NCI-H1436 (cell line): Measurements from ENCODE around the gene ARHGAP26.
A peak's percentile ranks its signal among the peaks of the same experiment; 100 is the strongest.

ENCODE experiments used
- DNase-seq: peaks from one replicate; lab custom pipeline; 2025; lab: John Stamatoyannopoulos, UW

ARHGAP26 gene, protein sequence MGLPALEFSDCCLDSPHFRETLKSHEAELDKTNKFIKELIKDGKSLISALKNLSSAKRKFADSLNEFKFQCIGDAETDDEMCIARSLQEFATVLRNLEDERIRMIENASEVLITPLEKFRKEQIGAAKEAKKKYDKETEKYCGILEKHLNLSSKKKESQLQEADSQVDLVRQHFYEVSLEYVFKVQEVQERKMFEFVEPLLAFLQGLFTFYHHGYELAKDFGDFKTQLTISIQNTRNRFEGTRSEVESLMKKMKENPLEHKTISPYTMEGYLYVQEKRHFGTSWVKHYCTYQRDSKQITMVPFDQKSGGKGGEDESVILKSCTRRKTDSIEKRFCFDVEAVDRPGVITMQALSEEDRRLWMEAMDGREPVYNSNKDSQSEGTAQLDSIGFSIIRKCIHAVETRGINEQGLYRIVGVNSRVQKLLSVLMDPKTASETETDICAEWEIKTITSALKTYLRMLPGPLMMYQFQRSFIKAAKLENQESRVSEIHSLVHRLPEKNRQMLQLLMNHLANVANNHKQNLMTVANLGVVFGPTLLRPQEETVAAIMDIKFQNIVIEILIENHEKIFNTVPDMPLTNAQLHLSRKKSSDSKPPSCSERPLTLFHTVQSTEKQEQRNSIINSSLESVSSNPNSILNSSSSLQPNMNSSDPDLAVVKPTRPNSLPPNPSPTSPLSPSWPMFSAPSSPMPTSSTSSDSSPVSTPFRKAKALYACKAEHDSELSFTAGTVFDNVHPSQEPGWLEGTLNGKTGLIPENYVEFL

DNA sequence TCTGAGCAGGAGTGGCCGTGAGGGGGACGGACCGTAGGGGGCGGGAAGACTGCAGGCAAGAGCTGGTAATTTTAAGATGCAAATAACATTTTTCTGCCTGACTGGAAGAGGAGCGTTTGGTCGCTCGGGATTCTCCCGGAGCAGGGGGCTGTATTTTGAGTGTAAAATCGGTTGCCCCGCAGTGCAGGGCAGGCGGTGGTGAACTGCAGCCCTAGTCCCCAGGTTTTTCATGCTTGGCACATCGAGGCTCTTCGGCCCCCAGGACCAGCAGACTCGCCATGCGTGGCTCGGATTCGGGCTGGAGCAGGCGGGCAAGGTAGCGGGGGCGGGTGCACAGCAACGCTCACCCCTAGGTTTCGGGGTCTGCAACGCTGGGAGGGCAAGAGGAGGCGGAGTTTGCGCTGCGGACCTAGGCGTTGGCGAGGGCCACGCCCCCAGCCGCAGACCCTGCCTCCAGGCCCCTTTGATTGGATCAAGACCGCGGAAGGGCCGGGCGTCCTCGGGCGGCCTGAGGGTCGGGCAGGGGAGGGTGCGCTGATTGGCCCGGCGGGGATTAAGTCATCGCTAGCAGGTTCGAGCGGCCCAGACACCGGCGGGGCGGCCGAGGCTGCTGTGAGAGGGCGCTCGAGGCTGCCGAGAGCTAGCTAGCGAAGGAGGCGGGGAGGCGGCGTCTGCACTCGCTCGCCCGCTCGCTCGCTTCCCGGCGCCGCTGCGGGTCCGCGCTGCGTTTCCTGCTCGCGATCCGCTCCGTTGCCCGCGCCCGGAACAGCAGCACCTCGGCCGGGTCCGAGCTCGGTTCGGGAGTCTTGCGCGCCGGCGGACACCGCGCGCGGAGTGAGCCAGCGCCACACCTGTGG is at the start of gene ARHGAP26:
Gene ARHGAP26 (plus strand): TSS at position 585 of the 857 bp plus-strand sequence. CDS start 385 bp downstream, outside the sequence.
- peak; percentile 94 for DNase-seq

DNA sequence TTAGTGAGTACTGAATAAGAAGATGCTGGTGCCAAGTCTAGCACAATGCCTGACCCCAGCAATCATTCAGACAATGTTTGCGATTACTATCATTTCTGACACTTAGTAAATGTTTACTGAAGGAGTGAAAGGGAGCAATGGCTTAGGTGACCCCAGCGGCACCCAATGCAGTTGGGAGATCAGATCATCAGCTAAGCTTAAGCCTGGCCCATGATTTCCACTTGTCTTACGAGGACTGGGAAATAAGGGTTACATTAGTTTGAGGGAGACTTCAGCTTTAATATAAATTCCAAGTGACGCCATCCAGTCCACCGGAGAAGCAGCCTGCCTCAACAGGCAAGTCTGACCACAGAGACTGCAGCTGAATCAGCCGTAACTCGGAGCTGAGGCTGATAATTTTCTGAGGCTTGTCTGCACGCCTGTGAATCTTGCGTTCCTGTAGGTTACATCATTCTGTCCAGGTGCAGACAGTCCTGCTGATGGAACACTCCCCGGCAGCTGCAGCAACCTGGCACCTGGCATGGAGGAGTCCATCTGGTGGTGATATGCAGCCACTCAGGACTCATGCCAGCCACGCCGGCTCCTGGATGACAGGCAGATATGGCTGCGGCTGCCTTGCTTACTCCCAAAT is 49.4 kb upstream of the ARHGAP26 start:
- peak; percentile 29 for DNase-seq

DNA sequence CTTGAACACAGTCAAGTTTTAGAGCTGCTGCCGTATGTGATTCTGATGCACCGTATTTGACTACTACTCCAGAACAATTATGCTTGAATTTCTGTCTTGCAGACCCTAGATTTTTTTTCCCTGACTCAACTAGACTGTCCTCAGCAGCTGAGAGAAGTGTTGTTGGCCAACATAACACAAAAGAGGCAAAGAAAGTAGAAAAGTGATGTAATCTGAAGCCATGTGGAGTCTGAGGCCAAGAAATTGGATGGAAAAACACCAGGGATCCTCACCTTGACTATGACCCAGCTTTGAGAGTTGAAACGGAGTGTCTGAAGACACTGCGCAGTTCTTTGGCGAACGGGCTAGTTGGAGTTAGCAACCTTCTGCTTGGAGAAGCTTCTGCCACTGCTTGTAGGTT is 48.0 kb upstream of the ARHGAP26 start:
- no peak for DNase-seq

DNA sequence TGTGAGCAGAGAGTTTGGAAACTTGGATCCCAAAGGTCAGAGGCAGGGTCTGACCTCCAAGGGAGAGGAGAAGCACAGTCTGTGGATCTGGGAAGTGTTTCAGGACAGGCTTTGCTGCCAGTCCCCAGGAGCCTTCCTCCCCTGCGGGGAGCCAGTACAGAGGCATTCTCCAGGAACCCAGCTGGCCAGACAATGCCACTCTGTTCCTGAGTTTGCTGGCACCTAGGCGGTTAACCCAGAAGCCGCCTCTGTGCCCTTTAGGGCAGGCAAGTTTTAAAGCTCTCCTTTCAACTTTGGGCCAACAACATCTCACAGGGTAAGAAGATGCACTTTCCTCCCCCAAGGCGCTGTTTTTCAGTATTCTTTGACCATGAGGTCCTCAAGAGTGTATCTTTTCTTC is 47.3 kb upstream of the ARHGAP26 start:
- DNase-seq = no peak

DNA sequence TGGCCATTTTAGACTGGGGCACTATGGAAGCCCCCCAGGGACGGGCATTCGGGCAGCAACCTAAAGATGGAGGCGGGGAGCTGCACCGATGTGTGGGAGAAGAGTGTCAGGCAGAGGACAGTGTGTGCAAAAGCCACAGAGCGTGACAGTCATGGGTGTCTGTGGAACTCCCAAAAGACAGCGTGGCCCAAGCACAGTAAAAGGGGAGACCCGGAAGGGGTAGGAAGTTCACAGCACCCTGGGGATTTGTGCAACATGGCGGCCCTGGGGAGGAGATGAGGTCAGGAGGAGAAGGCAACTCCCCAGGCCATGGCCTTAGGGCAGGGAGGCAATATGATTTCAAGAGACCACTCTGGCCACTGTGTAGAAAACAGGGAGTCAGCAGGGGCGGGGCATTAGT is 45.4 kb upstream of the ARHGAP26 start:
- no peak for DNase-seq

DNA sequence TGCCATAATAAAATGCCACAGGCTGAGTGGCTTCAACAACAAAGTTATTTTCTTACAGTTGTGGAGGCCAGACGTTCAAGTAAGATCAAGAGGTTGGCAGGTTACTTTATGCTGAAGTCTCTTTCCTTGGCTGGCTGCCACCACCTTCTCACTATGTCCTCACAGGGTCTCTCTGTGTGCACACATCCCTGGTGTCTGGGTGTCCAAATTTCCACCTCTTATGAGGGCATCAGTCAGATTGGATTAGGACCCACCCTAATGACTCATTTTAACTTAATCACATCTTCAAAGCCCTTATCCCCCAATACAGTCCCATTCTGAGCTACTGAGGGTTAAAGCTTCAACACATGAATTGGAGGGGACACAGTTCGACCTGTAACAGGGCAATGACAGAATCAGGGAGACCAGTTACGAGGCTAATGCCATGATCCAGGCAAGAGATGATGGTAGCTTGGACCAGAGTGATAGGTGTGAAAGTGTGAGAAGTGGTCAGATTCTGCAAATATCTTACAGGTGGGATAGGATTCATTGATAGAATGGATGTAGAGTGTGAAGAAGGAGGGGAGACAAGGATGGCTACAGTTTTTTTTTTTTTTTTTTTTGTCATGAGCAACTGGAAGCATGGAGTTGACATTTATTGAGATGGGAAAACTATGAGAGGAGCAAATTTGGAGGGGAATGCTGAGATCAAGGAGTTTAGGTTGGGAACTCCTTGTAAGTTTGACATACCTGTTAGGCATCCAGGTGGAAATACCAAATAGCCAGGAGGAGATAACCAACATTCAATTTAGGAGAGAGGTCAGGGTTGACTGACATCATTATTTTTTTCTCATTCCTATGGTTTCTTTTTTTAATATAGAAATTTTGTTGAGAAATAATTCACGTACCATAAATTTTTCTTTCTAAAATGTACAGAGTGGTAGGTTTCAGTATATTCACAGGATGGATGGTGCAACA is 44.7 kb upstream of the ARHGAP26 start:
- no peak for DNase-seq

DNA sequence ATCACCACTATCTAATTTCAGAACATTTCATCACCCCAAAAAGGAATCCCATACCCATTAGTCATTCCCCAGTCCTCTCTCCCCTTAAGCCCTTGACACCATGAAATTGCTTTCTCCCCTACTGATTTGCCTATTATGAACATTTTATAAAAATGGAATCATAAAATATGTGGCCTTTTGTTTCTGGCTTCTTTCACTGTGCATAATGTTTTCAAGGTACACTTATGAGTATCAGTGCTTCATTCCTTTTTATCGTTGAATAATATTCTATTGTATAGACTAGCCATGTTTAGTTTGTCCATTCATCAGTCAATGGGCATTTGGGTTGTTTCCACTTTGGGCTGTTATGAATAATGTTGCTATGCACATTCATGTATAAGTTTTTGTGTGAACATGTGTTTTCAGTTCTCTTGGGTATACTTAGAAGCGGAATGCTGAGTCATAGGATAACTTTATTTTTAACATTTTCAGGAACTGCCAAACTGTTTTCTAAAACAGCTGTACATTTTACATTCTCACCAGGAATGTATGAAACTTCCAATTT is 43.9 kb upstream of the ARHGAP26 start:
- DNase-seq = no peak

DNA sequence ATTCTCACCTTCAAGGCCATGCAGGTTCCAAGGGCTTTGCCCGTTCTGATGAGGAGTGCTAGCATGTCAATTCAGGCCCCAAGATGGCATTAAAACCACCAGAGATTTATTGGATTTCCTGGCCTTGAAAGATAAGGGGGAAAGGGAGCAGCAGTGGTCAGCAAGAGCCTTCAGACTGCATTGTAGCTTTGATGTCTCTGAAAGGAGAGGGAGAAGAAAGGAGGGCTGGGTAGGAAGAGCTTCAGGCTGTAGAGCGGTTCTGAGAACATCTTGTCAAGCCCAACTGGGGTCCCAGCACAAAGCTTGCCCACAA is 42.5 kb upstream of the ARHGAP26 start:
- DNase-seq = no peak

DNA sequence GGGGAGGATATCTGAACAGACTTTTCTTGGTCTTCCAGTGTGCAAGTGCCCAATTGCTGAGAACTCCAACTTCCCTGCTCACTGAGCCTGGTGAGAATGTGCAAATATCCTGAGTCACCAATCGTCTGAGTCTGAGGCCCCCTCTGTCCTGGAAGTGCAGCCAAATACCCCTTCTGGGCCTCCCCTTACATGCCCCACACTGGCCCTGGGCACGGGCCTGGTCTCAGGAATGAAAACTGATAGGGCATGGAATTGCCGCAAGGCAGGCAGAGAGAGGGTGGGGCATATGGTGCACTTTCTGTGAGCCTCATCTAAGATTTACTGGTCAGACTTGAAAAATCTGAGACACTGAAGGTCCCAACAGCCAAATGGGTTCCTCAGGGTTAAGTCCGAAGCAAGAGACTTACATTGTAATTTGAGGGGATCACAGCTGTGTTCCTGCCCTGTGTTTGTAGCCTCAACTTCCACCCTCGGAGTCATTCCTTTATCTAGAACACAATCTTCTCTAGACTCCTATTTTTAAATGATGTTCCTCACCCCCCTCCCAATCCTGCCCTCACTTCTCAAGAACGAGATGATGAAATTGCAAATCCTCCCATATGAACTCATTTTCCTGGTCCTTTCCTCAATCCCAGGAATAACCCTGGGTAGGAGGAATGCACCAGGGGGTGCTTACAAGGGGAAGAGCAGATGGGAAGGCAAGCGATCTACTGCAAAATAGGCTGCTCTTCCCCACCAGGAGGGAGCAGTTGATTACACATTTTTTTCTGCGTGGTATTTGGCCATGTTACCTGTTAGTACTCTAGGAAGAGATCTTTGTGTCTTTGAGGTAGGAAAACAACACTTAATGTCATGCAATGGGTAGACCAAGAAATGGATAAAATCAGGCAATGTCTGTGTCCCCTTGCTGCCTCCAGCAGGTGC is 34.6 kb upstream of the ARHGAP26 start:
- DNase-seq = no peak

DNA sequence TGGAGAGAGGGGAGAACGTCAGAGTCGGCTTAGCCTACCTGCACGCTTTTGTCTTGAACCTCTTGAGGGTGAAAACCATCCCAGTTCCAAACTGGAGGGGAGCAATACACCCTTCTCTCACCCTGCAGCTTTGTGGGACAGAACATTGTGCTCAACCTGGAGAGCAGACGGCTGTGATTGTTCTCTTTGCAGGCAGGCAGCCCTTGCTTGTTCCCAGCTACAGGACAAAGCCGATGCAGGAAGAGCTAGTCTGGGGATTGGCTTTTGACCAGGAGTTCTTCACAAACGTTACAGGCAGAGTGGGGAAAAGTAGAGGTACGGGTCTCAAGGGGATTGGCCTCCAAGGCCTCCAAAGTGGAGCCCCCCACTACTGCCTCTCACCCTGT is 33.9 kb upstream of the ARHGAP26 start:
- no peak for DNase-seq

DNA sequence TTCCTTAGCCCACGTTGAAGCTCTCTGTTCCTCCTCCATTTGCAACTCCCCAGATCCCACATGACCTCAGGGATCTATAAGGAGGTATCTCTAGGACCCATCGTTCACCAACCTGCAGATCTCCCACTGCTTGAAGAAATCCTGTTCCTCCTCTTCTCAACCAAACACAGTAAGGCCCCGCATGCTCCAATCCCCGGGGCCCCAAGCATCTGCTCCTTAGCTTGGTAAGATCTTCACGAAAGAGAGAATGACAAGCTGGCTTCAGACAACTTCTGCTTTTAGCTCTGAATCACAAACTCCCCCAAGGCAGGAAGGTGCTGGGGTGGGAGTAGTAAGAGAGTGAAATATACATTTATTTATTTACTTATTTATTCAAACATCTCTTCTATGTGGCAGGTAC is 33.0 kb upstream of the ARHGAP26 start:
- DNase-seq = no peak

DNA sequence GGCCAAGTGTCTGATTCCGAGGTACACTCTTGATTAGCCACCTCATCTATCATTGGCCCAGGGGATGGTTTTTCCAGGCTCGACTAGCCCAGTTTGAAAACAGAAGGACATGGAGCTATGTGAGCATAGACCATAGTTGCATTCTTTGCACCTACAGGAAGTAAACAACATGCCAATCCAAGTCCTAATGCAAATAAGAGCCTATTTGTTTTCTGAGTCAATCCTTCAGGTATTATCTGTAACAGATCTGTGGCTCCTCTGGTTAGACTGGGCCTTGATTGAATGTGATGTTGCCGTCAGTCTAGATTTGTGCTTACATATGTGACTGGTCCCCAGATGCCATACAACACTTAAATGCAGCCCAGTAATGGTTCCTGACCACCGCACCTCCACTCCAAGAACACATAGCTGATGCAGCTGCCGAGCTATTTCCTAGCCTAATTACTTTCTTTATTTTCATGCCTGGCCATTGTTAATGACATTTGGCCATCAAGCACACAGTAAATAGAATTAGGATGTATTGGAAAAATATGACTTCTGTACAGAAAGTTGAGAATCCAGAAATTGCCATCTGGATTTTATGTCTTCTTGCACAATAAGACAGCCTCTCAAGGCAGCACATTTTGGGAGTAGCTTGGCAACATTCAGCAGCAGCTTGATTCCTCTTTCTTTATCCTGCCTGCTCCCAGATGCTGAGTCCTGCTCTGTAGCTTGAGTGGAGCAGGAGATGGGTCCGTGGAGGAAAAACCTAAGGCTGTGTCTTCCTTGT is 29.5 kb upstream of the ARHGAP26 start:
- DNase-seq = no peak

DNA sequence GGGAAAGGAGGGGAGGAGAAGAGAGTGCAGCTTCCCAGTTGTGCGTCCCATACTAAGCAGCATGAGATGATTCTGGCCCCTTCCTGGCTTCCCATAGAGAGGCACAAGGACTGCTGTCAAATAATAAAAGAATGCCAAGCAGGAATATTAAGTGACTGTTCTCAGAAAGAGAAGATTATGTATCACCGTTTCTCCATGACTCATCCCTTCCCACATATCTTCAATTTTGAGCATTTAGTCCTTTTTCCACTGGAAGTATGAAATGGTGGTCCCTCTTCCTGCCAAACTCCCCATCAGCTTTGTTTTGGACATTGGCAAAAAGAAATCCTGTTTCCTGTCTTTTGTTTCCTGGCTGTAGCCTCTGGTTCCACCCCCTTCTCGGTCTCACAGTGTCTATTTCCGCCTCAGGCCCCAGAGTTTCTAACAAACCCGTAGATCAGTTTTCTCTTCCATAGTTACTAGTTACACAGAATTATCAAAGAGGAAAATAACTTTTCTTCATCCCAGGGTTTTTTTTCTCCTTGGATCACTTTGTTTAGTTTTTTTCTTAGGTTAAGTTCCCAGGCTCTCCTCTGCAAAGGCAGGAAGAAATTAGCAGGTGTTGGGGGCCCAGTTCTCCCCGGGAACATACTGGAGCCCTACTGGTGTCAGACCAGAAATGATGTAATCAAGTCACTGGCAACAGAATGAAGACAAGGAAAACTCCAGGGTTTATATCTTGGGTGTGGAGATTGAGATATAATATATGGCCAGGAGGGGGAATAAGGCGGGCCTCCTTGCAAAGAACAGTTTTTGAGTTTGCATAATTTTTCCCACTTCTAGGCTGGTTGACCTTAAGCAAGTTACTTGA is 26.4 kb upstream of the ARHGAP26 start:
- DNase-seq = no peak

DNA sequence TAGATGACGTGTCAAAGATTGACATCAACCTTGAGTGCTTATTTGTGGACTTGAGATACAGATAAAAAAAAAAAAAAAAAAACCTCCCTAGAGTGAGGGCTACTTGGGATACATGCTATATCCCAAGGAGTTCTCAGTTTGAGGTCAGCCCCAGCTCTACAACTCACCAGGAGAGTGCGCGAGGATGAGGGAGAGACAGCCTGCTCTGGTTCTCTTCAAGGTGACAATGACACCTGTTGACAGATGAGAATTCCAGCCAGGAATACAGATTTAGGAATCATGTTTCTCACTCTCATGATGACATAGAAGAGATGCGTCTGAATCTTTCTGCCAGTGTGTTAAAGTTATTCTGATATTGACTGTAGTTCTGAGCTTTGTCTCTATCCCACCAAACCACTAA is 24.9 kb upstream of the ARHGAP26 start:
- no peak for DNase-seq

DNA sequence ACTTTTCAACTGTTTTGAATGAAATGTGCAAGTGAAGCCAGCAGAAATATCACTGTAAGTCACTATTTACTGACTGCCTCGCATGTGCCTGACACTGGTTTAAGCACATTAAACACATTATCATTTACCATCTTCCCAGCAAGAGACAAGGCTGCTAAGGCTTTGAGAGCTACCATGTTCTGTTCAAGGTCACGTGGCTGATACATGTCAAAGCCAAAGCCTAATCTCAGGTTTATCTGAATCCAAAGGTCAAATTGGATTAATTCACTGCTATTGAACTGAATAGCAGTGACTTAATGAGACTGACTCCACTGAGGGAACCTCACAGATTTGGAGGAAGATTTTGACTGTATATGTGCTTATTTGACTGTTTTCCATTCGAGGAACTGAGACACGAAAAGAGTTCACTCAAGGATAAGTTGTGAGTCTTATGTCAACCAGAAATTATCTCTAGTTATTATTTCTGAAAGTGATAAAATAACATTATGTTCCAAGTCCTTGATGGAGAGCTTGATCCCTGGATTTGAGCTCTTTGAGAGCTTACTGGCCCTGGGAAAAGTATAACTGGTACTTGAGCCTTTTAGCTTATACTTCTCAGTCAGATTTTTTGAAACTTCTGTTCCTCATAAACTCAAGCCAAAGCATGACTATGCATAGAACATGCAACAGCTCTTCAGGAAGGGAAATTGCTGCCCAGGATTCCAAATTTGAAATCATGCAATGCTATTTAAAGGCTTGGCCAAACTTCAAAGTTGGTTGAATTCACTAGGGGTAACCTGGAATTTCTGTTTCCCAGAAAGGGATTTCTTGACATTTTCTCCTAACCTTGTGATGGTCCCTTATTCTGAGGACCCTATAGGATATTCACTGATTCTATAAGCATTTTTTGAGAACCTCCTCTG is 23.4 kb upstream of the ARHGAP26 start:
- no peak for DNase-seq

DNA sequence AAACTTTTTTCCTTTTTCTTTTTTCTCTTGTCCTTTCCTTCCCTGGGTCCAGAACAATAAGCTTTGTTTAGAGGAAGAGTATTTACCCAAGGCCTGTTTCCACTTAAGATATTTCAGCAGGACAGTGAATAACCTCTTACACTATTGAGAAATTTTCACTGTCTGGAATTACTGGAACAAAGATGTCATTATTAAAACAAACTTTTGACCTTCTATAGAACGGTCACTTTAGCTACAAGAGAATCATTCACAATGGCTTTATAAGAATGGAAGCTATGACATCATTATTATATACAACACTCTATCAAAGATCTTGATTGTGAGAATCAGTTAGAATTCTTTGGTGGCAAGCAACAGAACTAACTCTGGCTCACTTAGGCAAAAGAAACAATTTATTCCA is 22.0 kb upstream of the ARHGAP26 start:
- DNase-seq = no peak
